Forelimb muscle (tissue), 1 donor: ENCODE data around the gene GBP2. TPM values are rescaled to one million over a fixed set of nuclear protein-coding genes. Genes with fewer than 3 reads are reported as not detected.
"Not testable (repeated sequence)": the region's sequence is repeated elsewhere in the genome, so short reads cannot be mapped to it uniquely, and the experiment has no call there.

Experiments
- DNase-seq: peaks from one replicate; pipeline ENCODE4 v3.0.0-alpha.2; 2013; ENCODE audit warnings: low read depth
- polyA plus RNA-seq: library from polyadenylated mRNA; unstranded; fragments of 120-200 nt; gene quantifications from one replicate; pipeline ENCODE4 v1.2.1, GENCODE V29; 2013; ENCODE audit not compliant: insufficient read length

Gene GBP2
- polyA plus RNA-seq, 1 donor: 0.63 TPM

DNA sequence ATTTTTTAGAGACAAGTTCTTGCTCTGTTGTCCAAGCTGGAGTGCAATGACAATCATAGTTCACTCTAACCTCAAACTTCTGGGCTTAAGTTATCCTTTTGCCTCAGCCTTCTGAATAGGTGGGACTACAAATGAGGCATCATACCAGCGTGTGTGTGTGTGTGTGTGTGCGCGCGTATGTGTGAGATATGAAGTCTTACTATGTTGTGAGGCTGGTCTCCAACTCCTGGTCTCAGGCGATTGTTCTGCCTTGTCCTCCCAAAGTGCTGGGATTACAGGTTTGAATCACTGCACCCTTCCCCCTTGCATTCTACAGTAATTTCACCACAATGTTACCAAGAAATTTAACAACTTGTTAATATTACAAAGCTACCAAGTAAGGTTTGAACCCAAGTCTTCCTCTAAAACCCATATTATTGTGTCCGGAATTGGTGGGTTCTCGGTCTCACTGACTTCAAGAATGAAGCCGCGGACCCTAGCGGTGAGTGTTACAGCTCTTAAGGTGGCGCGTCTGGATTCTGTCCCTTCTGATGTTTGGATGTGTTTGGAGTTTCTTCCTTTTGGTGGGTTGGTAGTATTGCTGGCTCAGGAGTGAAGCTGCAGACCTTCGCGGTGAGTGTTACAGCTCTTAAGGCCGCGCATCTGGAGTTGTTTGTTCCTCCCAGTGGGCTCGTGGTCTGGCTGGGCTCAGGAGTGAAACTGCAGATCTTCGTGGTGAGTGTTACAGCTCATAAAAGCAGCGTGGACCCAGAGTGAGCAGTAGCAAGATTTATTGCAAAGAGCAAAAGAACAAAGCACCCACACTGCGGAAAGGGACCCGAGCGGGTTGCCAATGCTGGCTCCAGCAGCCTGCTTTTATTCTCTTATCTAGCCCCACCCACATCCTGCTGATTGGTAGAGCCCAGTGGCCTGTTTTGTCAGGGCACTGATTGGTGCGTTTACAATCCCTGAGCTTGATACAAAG, 970 bp upstream of the GBP2 start:
- not testable (repeated sequence) for DNase-seq

DNA sequence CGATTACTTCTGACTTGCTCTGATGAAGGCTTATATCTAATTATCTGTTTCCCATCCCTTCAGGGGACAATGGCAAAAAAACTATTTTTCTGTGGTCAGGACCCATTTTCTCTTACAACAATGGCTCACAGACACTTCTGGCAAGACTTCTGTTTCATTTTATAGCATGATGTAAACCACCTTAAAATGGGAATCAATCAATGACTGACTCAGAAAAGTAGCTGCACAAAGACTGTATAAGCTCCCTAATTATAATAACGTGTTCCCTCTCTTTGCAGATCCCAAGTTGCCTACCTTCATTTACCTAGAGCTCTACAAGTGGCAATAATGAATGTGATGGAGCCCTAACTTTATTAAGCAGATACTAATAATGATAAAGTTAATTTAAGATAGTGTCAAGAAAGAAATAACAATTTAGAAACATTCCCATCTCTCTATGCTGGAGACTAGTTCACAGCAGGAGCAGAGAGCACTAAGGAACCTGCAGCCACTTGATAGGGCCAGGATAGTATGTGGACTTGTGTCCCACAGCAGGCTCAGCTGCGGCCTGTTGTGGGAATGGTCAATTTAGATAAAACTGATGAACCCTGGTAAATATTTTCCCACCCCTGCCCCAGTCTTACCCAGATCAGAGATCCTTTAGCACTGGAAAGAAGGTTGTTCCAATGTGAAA, 538 bp downstream of the GBP2 start:
- DNase-seq: no peak

DNA sequence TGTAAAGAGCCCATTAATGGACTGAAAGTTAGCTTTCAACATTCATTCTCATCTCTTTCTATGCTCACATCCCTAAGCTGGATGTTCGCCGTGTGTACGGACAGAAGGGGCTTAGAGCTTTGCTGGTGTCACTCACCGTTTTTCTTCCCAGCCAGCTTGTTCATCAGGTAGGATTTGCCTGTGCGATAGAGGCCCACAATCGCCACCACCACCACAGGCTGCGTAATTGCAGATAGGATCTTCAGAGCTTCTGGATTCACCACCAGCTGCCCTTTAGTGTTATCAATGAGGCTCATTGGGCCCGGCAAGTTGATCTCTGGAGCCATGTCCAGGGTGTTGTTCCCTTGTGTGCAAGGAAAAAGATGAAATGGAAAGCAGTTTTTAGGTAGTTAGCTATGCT, 4.3 kb downstream of the GBP2 start:
- DNase-seq: no peak

DNA sequence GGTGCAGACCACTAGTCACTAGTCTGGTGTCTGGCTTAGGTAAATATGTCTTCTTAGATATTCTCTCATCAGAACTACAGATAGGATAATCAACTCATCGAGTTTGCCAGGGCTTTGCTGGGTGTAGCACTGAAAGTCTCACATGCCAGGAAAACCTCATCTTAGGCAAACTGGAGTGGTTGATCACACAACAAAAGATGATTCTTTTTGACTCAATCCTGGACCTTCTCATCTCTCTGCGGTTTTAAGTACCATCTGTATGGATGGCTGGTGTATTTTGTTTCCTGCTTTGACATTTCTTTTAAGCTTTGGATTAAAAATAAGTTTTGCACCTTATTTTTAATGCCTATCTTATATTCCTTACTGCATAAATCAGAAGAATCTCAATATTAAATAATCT, 11.3 kb downstream of the GBP2 start:
- no peak for DNase-seq

DNA sequence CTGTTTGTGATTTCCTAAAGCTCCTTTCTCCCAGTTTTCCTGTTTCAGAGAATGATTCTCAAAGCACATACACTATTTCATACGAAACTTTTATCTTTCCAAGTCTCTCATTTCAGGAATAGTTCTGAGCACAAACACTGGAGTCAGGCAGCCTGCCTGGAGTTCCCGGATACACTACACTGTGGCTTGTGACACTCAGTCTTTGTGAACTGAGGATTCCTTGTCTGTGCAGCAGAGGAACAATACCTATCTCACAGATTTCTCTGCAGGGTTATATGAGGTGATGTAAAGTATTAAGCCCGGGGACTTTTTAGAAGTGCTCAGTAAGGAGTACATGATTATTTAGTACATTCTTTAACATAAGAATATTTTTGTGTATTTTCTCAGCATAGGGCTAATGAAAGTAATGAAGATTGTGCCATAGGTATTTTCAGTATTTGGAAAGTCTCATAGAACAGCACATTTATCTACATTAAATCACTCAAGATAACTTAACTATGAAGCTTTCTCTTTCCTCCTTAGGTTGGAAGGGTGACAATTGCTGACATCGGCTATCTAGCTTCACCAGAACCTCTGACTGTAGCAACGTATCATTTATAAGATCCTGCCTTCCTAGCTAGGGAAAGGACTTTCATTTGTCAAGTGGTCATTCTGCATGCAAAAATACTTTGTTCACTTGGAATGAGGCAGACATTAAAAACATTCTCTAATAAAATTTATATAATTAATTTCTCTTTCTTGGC, 12.9 kb downstream of the GBP2 start:
- no peak for DNase-seq

DNA sequence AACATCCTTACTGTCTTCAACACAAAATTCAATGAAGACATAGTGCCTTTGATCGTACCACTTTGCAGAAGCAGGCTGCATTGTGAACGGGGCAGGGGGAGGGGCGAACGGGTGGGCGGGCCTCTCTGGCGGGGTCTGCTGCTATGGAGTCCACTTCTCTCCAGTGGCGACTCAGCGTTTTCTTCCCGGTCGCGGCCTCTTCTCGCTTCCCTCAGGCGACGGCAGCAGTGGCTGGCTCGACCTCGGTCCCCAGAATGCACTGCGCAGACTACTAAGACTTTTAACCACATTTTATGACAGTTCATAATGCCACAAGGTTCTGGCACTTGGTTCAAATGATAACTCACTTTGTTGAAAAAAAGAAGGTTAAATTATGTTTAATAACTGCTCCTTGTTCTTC, 21.2 kb downstream of the GBP2 start:
- no peak for DNase-seq

DNA sequence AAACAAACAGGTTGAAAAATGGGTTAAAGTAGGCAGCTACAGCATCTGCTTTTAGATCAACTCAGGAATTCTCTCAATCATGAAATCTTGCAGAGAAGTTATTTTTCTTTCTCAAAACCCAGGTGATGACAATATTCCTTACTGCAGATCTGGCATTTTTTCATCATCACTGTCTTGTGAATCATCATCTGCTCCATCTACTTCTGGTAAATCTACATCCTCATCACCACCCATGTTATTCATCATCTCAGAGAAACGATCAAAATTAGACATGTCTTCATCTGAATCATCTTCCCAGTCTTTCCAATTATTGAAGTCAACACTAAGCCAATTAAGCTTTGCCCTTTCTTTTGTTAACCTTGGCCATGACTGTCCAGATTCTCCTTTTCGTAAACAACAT, 21.8 kb downstream of the GBP2 start:
- DNase-seq: no peak

DNA sequence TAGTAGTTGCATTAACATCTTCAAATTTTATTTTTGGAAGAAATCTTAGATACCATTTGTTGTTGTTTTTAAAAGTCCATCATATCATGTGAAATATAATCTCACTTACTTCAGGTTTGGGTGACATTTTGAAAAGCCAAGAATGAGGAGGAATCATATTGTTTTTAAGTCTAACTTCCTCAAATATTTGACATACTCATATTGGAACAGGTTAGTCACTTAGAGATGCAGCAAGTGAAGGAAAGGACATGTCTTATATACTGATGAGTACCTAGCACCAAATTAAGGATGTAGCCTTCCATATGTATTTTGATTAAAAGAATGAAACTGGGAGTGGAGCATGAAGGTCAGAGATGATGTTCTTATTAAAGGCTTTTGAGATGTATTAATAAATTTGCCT, 23.9 kb downstream of the GBP2 start:
- no peak for DNase-seq

DNA sequence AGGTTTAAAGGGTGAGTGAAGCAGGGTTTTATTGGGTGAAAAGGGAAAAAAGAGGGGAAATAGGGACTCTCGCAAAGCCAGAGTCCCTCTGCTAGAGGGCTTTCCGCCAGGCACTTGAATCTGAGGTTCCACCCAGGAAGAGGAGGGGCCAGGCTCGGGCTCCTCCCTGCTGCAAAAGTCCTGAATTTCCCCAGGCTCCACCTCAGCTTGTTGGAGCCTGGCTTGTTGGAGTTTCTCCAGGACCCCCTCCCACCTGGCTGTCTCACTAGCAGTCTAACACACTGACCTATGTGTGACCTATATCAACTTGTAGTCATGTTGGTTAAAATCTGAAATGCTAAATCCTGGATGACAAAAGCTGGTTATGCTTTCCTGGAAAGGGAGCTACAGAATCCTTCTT, 25.5 kb downstream of the GBP2 start:
- no peak for DNase-seq

DNA sequence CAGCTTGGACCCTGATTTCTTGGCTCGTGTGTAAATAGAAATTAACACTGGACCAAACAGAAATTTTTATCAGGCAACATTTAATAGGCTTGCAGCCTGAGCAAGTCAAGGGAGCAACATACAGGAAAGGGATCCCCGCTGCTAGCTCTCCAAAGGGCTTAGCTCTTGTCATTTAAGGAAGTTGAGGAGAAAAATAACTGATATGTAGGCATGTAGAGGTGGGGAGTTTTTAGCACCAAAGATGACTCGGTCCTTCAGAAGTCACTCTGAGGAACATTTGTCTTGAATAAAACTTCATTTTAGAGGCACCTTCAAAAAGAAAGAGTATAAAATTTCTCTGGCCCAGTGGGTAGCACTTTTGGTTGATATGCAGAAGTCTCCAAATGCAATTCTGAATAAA, 27.1 kb downstream of the GBP2 start:
- DNase-seq: no peak

DNA sequence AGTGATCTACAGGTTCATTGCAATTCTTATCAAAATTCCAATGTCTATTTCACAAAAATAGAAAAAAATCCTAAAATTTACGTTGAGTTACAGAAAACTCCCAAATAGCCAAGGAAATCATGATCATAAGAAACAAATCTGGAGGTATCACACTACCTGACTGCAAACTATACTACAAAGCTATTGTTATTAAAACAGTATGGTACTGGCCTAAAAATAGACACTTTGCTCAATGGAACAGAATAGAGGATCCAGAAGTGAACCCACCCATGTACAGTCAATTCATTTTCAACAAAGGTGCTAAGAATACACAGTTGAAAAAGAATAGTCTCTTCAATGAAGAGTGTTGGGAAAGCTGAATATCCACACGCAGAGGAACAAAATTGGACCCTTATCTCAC, 30.2 kb downstream of the GBP2 start:
- DNase-seq: no peak

DNA sequence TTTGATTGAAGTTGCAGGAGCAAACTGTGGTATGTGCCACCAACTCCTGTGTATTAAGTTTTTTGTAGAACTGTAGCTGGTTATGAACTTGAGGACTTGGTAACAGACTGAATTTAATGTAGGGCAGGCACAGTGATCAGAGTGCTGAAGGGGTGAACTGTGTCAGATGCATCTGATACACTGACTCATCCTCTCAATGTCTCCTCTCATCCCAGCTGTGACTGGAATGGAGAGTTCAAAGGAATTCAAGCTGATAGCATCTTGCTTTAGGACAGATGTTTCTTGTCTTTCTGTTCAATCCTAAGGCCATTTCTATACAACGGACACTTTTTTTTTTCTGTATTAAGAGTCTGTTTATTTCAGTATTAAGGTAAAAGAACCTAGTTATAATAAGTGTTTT, 36.0 kb downstream of the GBP2 start:
- no peak for DNase-seq

DNA sequence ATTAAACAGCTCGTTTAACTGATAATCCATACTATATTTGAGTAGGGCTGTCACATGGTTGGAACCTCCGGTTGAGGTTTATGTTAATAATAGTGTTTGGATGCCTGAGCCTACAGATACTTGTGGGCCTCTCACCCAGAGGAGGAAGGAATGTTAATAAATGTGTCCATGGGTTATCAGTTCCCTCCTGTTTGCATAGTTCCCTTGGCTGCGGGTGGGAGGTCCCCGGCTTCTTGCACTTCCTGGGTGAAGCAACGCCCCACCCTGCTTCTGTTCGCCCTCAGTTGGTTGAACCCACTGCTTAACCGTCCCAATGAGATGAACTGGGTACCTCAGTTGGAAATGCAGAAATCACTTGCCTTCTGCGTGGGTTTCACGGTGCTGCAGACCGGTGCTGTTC, 37.3 kb downstream of the GBP2 start:
- no peak for DNase-seq

DNA sequence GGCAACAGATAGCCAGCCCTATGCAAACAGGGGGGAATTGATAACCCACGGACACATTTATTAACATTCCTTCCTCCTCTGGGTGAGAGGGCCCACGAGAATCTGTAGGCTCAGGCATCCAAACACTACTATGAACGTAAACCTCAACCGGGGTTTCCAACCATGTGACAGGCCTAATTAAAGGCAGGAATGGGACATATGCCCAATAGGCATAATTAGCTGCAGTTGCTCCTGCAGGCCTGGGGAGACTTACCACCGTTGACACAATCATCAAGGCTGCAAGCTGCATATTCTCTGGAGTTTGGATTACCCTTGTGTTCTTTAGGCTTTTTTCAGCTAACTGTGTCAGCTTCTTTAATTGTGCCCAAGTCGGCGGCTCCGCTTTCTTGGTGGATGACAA, 38.7 kb downstream of the GBP2 start:
- no peak for DNase-seq

DNA sequence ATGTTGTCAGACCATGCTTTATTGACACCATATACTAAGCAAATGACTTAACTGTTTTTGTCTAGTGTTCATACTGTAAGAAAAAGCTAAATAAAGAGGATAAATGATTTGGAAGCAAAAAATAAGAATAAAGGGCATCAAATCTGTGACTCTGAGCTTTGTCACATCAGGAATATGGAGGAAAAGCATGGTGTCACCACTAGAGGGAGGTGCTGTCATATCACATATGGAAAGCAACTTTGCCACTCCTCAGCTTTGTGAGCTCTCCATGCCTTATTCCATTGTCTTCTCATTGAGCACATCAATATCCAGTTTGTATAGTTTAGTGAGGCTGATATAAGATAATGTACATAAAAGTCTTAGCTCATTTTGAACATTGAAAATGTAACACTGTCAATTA, 40.1 kb downstream of the GBP2 start:
- DNase-seq: no peak

DNA sequence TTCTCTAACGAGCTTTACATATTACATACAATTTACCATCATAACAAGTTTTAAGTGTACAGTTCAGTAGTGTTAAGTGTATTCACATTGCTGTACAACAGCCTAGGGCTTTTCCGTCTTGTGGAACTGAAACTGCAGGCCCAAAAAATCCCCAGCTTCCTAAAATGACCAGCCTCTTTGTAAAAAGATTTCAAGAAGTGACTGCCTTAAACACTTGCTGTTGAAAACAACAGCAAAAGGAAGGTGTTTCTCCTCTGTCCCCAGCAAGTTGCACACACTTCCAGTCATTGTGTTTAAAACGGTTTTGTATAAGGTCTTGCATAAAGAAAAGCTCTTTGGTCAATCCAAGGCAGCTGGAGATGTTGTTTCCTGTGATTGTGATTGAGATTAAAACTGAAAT, 44.9 kb downstream of the GBP2 start:
- DNase-seq: no peak

DNA sequence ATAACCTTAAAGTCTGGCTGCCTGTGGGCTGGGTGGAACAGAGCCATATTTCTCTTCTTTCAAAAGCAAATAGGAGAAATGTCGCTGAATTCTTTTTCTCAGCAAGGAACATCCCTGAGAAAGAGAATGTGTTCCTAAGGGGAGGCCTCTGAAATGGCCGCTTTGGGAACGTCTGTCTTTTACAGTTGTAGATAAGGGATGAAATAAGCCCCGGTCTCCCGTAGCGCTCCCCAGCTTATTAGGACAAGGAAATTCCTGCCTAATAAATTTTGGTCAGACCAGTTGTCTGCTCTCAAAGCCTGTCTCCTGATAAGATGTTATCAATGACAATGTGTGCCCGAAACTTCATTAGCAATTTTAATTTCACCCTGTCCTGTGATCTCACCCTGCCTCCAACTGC, 45.8 kb downstream of the GBP2 start:
- DNase-seq: not testable (repeated sequence)

DNA sequence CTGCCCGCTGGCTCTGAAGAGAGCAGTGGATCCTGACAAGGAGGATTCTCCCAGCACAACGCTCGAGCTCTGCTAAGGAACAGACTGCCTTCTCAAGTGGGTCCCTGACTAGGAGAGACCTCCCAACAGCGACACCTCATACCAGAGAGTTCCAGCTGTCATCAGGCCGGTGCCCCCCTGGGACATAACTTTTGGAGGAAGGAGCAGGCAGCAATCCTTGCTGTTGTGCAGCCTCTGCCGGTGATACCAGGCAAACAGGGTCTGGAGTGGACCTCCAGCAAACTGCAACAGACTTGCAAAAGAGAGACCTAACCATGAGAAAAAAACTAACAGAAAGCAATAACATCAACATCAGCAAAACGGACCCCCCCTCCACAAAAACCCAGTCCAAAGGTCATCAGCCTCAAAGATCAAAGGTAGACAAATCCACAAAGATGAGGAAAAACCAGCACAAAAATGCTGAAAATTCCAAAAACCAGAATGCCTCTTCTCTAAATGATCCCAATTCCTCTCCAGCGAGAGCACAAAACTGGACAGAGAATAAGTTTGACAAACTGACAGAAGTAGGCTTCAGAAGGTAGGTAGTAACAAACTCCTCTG, 53.3 kb downstream of the GBP2 start:
- DNase-seq: not testable (repeated sequence)

DNA sequence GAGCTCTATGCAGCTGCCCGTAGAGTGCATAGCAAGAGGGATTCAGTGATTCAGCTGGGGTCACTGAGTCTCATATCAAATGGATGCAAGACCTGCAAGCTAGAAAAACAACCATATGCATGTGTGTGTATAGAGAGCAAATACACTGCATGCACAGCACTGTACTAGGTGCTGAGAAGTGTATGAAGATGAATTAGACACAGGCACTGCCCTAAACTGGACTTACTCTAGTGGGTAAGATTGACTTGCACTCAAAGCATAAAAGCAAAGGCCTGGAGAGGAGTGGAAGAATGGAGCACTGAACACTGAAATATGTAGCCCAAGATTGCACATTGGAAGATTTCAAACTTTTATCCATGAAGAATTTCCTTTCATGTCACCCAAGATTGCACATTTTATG, 55.4 kb downstream of the GBP2 start:
- no peak for DNase-seq

DNA sequence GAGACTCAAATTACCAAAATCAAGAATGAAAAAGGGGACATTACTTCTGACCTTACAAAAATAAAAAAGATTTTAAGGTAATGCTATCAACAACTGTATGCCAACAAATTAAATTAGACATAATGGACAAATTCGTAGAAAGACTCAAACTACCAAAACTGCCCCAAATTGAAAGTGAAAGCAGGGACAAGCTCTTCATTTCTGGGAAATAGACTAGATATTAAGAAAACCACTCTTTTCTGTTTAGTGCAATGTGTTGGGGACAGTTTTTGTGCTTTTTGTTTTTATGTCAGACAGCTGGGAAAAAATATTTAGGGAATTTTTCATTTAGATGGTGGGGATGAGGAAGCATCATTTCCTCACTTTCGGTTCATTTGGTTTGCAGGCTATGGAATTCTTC, 56.0 kb downstream of the GBP2 start:
- no peak for DNase-seq

DNA sequence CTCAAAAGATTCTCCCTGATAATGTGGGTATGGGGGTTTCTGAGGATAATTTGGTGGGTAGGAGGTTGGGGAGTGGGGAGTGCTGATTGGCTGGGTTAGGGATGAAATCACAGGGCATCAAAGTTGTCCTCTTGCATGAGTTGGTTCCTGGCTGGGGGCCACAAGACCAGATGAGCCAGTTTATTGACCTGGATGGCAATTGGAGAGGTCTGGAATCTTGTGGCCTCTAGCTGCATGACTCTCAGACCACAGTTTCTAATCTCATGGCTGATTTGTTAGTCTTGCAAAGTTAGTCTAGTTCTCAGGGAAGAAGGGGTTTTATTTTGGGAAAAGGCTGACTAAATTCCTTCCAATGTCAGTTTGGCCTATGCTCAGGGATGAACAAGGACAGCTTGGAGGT, 57.6 kb downstream of the GBP2 start:
- no peak for DNase-seq
